WTC11 (cell line): ENCODE data around the gene C1orf167.

Experiments used
- CBFB ChIP-seq: sonication (generic); formaldehyde crosslinking; IDR thresholded peaks from 2 replicates; pipeline ENCODE4 v1.8.1; 2022; ENCODE audit warnings: mild to moderate bottlenecking, low read depth, missing genetic modification reagents
- ELF4 ChIP-seq: sonication (generic); formaldehyde crosslinking; IDR thresholded peaks from 2 replicates; pipeline ENCODE4 v1.8.1; 2022; ENCODE audit warnings: low read depth, mild to moderate bottlenecking, moderate library complexity, missing genetic modification reagents
- FOXK1 ChIP-seq: sonication (generic); formaldehyde crosslinking; IDR thresholded peaks from 2 replicates; pipeline ENCODE4 v1.8.0; 2022; ENCODE audit warnings: mild to moderate bottlenecking, moderate library complexity, missing genetic modification reagents
- JUN ChIP-seq: sonication (generic); formaldehyde crosslinking; IDR thresholded peaks from 2 replicates; pipeline ENCODE4 v1.8.0; 2023; ENCODE audit warnings: mild to moderate bottlenecking, missing genetic modification reagents
- NFE2L1 ChIP-seq: sonication (generic); formaldehyde crosslinking; IDR thresholded peaks from 2 replicates; pipeline ENCODE4 v1.8.1; 2023; ENCODE audit warnings: missing genetic modification reagents
- NR3C1 ChIP-seq: sonication (generic); formaldehyde crosslinking; conservative IDR thresholded peaks from 2 replicates; pipeline ENCODE4 v1.8.1; 2023; ENCODE audit warnings: low read depth, mild to moderate bottlenecking, missing genetic modification reagents
- SP1 ChIP-seq: sonication (generic); formaldehyde crosslinking; conservative IDR thresholded peaks from 2 replicates; pipeline ENCODE4 v1.8.1; 2022; ENCODE audit warnings: missing genetic modification reagents
- TCF7 ChIP-seq: sonication (generic); formaldehyde crosslinking; IDR thresholded peaks from 2 replicates; pipeline ENCODE4 v1.8.0; 2022; ENCODE audit warnings: mild to moderate bottlenecking, low read depth, missing genetic modification reagents, moderate library complexity
- TF ChIP-seq, protein P1 (sequence below): sonication (generic); formaldehyde crosslinking; IDR thresholded peaks from 2 replicates; pipeline ENCODE4 v1.8.0; 2022; ENCODE audit warnings: mild to moderate bottlenecking, missing genetic modification reagents
- TF ChIP-seq, protein P2 (sequence below): fragments of 200-600 bp; IDR thresholded peaks from 2 replicates; pipeline ENCODE4 v1.8.0; 2022; ENCODE audit warnings: antibody characterized with exemption
- TF ChIP-seq, protein P3 (sequence below): sonication (generic); formaldehyde crosslinking; conservative IDR thresholded peaks from 2 replicates; pipeline ENCODE4 v1.8.1; 2022; ENCODE audit warnings: mild to moderate bottlenecking, missing genetic modification reagents
- TF ChIP-seq, protein P4 (sequence below): sonication (generic); formaldehyde crosslinking; IDR thresholded peaks from 2 replicates; pipeline ENCODE4 v1.8.0; 2022; ENCODE audit warnings: mild to moderate bottlenecking, missing genetic modification reagents
- TF ChIP-seq, protein P5 (sequence below): sonication (generic); formaldehyde crosslinking; IDR thresholded peaks from 2 replicates; pipeline ENCODE4 v1.8.1; 2022; ENCODE audit warnings: low read depth, missing genetic modification reagents, borderline replicate concordance
- TF ChIP-seq, protein P6 (sequence below): sonication (generic); formaldehyde crosslinking; IDR thresholded peaks from 2 replicates; pipeline ENCODE4 v1.8.0; 2023; ENCODE audit warnings: missing genetic modification reagents, mild to moderate bottlenecking, borderline replicate concordance

DNA sequence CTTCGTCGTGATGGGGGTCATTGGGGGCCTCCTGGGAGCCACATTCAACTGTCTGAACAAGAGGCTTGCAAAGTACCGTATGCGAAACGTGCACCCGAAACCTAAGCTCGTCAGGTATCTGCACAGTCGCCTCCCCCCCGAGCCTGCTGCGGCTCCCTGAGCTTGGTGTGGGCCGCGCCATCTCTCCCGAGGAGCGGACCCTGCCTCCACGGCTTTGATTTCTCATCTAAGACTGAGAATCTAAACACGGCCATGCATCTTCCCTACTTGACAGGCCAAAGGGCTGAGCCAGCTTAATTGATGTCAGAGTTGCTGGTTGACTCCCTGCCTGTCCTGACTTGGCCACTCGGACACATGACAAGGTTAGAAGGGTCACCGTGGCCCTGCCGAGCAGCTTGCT is 66.5 kb downstream of the C1orf167 start:
- TF ChIP-seq, protein P1, sequence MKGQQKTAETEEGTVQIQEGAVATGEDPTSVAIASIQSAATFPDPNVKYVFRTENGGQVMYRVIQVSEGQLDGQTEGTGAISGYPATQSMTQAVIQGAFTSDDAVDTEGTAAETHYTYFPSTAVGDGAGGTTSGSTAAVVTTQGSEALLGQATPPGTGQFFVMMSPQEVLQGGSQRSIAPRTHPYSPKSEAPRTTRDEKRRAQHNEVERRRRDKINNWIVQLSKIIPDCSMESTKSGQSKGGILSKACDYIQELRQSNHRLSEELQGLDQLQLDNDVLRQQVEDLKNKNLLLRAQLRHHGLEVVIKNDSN (CRISPR knock-in tag), result no peak
- TF ChIP-seq, protein P2, sequence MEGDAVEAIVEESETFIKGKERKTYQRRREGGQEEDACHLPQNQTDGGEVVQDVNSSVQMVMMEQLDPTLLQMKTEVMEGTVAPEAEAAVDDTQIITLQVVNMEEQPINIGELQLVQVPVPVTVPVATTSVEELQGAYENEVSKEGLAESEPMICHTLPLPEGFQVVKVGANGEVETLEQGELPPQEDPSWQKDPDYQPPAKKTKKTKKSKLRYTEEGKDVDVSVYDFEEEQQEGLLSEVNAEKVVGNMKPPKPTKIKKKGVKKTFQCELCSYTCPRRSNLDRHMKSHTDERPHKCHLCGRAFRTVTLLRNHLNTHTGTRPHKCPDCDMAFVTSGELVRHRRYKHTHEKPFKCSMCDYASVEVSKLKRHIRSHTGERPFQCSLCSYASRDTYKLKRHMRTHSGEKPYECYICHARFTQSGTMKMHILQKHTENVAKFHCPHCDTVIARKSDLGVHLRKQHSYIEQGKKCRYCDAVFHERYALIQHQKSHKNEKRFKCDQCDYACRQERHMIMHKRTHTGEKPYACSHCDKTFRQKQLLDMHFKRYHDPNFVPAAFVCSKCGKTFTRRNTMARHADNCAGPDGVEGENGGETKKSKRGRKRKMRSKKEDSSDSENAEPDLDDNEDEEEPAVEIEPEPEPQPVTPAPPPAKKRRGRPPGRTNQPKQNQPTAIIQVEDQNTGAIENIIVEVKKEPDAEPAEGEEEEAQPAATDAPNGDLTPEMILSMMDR, result no peak
- TF ChIP-seq SP1 (CRISPR knock-in tag), result no peak
- TF ChIP-seq CBFB (CRISPR knock-in tag), result no peak
- no peak for TF ChIP-seq FOXK1 (CRISPR knock-in tag)
- TF ChIP-seq, protein P3, sequence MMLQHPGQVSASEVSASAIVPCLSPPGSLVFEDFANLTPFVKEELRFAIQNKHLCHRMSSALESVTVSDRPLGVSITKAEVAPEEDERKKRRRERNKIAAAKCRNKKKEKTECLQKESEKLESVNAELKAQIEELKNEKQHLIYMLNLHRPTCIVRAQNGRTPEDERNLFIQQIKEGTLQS, result no peak
- no peak for TF ChIP-seq ELF4
- TF ChIP-seq, protein P4, sequence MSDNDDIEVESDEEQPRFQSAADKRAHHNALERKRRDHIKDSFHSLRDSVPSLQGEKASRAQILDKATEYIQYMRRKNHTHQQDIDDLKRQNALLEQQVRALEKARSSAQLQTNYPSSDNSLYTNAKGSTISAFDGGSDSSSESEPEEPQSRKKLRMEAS, result no peak
- TF ChIP-seq, protein P5, sequence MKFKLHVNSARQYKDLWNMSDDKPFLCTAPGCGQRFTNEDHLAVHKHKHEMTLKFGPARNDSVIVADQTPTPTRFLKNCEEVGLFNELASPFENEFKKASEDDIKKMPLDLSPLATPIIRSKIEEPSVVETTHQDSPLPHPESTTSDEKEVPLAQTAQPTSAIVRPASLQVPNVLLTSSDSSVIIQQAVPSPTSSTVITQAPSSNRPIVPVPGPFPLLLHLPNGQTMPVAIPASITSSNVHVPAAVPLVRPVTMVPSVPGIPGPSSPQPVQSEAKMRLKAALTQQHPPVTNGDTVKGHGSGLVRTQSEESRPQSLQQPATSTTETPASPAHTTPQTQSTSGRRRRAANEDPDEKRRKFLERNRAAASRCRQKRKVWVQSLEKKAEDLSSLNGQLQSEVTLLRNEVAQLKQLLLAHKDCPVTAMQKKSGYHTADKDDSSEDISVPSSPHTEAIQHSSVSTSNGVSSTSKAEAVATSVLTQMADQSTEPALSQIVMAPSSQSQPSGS (CRISPR knock-in tag), result no peak
- TF ChIP-seq JUN (CRISPR knock-in tag), result no peak
- TF ChIP-seq NR3C1 (CRISPR knock-in tag), result no peak
- no peak for TF ChIP-seq TCF7 (CRISPR knock-in tag)
- no peak for TF ChIP-seq NFE2L1 (CRISPR knock-in tag)
- TF ChIP-seq, protein P6, sequence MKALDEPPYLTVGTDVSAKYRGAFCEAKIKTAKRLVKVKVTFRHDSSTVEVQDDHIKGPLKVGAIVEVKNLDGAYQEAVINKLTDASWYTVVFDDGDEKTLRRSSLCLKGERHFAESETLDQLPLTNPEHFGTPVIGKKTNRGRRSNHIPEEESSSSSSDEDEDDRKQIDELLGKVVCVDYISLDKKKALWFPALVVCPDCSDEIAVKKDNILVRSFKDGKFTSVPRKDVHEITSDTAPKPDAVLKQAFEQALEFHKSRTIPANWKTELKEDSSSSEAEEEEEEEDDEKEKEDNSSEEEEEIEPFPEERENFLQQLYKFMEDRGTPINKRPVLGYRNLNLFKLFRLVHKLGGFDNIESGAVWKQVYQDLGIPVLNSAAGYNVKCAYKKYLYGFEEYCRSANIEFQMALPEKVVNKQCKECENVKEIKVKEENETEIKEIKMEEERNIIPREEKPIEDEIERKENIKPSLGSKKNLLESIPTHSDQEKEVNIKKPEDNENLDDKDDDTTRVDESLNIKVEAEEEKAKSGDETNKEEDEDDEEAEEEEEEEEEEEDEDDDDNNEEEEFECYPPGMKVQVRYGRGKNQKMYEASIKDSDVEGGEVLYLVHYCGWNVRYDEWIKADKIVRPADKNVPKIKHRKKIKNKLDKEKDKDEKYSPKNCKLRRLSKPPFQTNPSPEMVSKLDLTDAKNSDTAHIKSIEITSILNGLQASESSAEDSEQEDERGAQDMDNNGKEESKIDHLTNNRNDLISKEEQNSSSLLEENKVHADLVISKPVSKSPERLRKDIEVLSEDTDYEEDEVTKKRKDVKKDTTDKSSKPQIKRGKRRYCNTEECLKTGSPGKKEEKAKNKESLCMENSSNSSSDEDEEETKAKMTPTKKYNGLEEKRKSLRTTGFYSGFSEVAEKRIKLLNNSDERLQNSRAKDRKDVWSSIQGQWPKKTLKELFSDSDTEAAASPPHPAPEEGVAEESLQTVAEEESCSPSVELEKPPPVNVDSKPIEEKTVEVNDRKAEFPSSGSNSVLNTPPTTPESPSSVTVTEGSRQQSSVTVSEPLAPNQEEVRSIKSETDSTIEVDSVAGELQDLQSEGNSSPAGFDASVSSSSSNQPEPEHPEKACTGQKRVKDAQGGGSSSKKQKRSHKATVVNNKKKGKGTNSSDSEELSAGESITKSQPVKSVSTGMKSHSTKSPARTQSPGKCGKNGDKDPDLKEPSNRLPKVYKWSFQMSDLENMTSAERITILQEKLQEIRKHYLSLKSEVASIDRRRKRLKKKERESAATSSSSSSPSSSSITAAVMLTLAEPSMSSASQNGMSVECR (CRISPR knock-in tag), result no peak
